Upper lobe of left lung (tissue), 6 donors: ENCODE data around the gene ZNF124. TPM values are rescaled to one million over a fixed set of nuclear protein-coding genes. Genes with fewer than 3 reads are reported as not detected.

Experiments used
- ATAC-seq, 2 donors: fragments of 200-7000 bp; cut with Tn5 transposase; one replicate each; pipeline ENCODE4 v1.9.1; 2022; ENCODE audit warnings: mild to moderate bottlenecking in 2 of 2, moderate library complexity in 2 of 2; ENCODE audit not compliant: low FRiP score in 2 of 2
- DNase-seq, 2 donors: peaks; one replicate each; pipeline ENCODE4 v3.0.0-alpha.2; 2019 to 2020
- H3K27ac ChIP-seq, 4 donors: fragments of 200-600 bp; sonication (generic); one replicate each; pipeline ENCODE4 v1.5.1; 2016 to 2019
- H3K27me3 ChIP-seq, 4 donors: fragments of 200-600 bp; sonication (generic); one replicate each; pipeline ENCODE4 v1.5.1; 2017 to 2019
- H3K36me3 ChIP-seq, 4 donors: fragments of 200-600 bp; sonication (generic); one replicate each; pipeline ENCODE4 v1.5.1; 2016 to 2019
- H3K4me1 ChIP-seq, 4 donors: fragments of 200-600 bp; sonication (generic); one replicate each; pipeline ENCODE4 v1.5.1; 2018 to 2019
- H3K4me3 ChIP-seq, 4 donors: fragments of 200-600 bp; sonication (generic); one replicate each; pipeline ENCODE4 v1.5.1; 2017 to 2019; ENCODE audit warnings: mild to moderate bottlenecking in 2 of 4, moderate library complexity in 1 of 4
- H3K9me3 ChIP-seq, 4 donors: fragments of 200-600 bp; sonication (generic); one replicate each; pipeline ENCODE4 v1.5.1; 2018 to 2019
- CTCF ChIP-seq, 6 experiments: fragments of 450-650 bp in 4 of 6; fragments of 200-600 bp in 2 of 6; sonication (generic) in 2 of 6; IDR thresholded peaks; one replicate each; pipeline ENCODE4 v1.5.1; 2016 to 2019; ENCODE audit warnings: antibody characterized with exemption in 6 of 6
- EP300 ChIP-seq, 4 donors: sonication (generic); formaldehyde crosslinking; IDR thresholded peaks; one replicate each; pipeline ENCODE4 v1.5.1; 2017; ENCODE audit warnings: antibody characterized with exemption in 4 of 4, control low read depth in 2 of 4
- POLR2A ChIP-seq, 4 donors: fragments of 450-650 bp; IDR thresholded peaks; one replicate each; pipeline ENCODE4 v1.5.1; 2016 to 2017; ENCODE audit warnings: antibody characterized with exemption in 4 of 4, mild to moderate bottlenecking in 2 of 4
- POLR2AphosphoS5 ChIP-seq, 2 donors: sonication (generic); formaldehyde crosslinking; IDR thresholded peaks; one replicate each; pipeline ENCODE4 v1.5.1; 2017; ENCODE audit warnings: antibody characterized with exemption in 2 of 2
- WGBS, 2 donors: methylation state at CpG; one replicate each; pipeline ENCODE4 v1.1.5; 2017 to 2018; 5-methylcytosine and 5-hydroxymethylcytosine counted together
- total RNA-seq, 6 donors: library from RNA; depleted of rRNA in 4 of 6; stranded (reverse); fragments of >200 nt in 4 of 6; gene quantifications; one replicate each; pipeline versions ENCODE4 v1.1.0 to v1.2.1, GENCODE V29; 2016 to 2021
- donor health status: DM: no; HTN: no; CAD: no; lungs with moderate emphysema.
- donor health status: DM: no; HTN: yes; CAD: no; lungs with severe emphysema.

ZNF124 gene
- total RNA-seq, 6 donors from 2014 or later: 8.7 to 34.6 (median 27.6) TPM

GRCh38 chr1:247209396-247209795 lies 37.6 kb upstream of the ZNF124 start:
- no peak for TF ChIP-seq EP300 (IDR thresholded peaks at IDR 0.05)
- no peak for TF ChIP-seq POLR2A (IDR thresholded peaks at IDR 0.05)
- TF ChIP-seq POLR2AphosphoS5 (IDR thresholded peaks at IDR 0.05): no peak
- TF ChIP-seq CTCF (IDR thresholded peaks at IDR 0.05): no peak
- ATAC-seq (no peak), DNase-seq (no peak)
- Histone ChIP-seq H3K36me3 (peaks cover 0 to 5% (median 4%) of the 10 kb centered on the region in 4 donors), H3K4me3 (peak overlapping the region in 3 of 4 donors; percentile 80 to 97 (median 92)), H3K27me3 (no peaks in the 10 kb centered on the region), H3K4me1 (peaks cover 18 to 31% (median 24%) of the 10 kb centered on the region in 4 donors), H3K9me3 (no peaks in the 10 kb centered on the region), H3K27ac (peak overlapping the region in 2 of 4 donors; percentile 12 to 94)
- WGBS, 2 donors: 38 to 45% methylated on average over 2 of the region's 2 CpGs

DNA sequence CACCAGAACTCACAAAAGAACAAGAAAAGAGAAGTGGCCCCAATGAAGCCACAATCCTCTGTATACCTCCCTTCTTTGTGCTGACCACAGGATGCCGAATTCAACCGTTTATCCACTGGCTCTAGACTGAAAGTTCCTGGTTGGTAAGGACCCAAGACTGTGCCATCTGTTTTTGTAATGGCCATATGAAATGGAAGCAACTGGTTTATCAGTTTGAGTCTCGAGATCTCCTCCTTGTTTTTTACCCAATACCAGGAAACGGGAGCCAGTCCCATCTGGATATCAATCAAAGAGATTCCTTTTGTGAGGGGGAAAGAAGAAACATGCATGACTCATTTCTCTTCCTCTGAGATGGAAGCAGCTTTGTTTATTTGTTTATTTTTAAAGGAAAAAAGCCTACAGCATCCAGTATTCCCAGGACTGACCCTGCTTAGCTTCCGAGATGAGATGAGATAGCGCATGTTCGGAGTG lies 32.4 kb upstream of the ZNF124 start:
- H3K4me3 ChIP-seq: no peak overlapping the region
- peaks cover 0 to 5% (median 0%) of the 10 kb centered on the region in 4 donors for H3K9me3 ChIP-seq
- no peak for TF ChIP-seq CTCF (IDR thresholded peaks at IDR 0.05)
- TF ChIP-seq POLR2A (IDR thresholded peaks at IDR 0.05): no peak
- TF ChIP-seq POLR2AphosphoS5 (IDR thresholded peaks at IDR 0.05): no peak
- no peak for TF ChIP-seq EP300 (IDR thresholded peaks at IDR 0.05)
- peak overlapping the region in 1 of 4 donors; percentile 63 for H3K27ac ChIP-seq
- peaks cover 8 to 20% (median 13%) of the 10 kb centered on the region in 4 donors for H3K36me3 ChIP-seq
- no peak for ATAC-seq
- DNase-seq: no peak
- 70 to 71% methylated on average over 7 of the region's 7 CpGs for WGBS, 2 donors
- no peaks in the 10 kb centered on the region for H3K27me3 ChIP-seq
- H3K4me1 ChIP-seq: peaks cover 11 to 47% (median 27%) of the 10 kb centered on the region in 4 donors

DNA sequence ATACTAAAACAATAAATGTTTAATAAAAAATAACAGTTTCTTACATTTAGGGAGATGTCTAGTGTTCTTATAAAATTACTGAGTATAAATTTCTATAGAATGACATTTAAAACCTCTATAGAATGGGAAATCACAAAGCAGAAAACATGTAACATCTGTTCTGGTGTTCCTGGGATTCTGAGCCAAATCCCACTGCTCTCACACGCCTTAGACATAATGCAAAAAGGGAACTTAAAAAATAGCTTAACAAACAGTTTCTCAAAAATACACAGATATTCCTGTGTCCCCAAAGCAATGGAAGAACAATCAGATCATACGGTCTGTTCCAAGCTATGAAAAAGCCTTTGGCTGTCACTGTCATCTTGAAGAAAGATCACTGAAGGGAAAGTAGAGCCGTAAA lies 27.0 kb upstream of the ZNF124 start:
- peaks cover under 1 to 23% (median 15%) of the 10 kb centered on the region in 4 donors for H3K9me3 ChIP-seq
- ATAC-seq: no peak
- peaks cover 0 to 24% (median 11%) of the 10 kb centered on the region in 4 donors for H3K4me1 ChIP-seq
- DNase-seq: no peak
- H3K27me3 ChIP-seq: no peaks in the 10 kb centered on the region
- H3K36me3 ChIP-seq: peaks cover 15 to 62% (median 51%) of the 10 kb centered on the region in 4 donors
- 69 to 78% methylated on average over 3 of the region's 3 CpGs for WGBS, 2 donors
- H3K4me3 ChIP-seq: no peak overlapping the region
- H3K27ac ChIP-seq: no peak overlapping the region
- TF ChIP-seq POLR2AphosphoS5 (IDR thresholded peaks at IDR 0.05): no peak
- no peak for TF ChIP-seq EP300 (IDR thresholded peaks at IDR 0.05)
- TF ChIP-seq CTCF (IDR thresholded peaks at IDR 0.05): no peak
- TF ChIP-seq POLR2A (IDR thresholded peaks at IDR 0.05): no peak

- DNase-seq (no peak), ATAC-seq (no peak)
- Histone ChIP-seq H3K9me3 (peaks cover 39 to 64% (median 55%) of the 10 kb centered on the region in 4 donors), H3K36me3 (peaks cover 19 to 90% (median 59%) of the 10 kb centered on the region in 4 donors), H3K27me3 (no peaks in the 10 kb centered on the region), H3K4me3 (no peak overlapping the region), H3K4me1 (no peaks in the 10 kb centered on the region), H3K27ac (no peak overlapping the region)
- no peak for TF ChIP-seq EP300 (IDR thresholded peaks at IDR 0.05)
- no peak for TF ChIP-seq POLR2AphosphoS5 (IDR thresholded peaks at IDR 0.05)
- no peak for TF ChIP-seq CTCF (IDR thresholded peaks at IDR 0.05)
- TF ChIP-seq POLR2A (IDR thresholded peaks at IDR 0.05): no peak
These were observed 22.1 kb upstream of the ZNF124 start for GRCh38 chr1:247193958-247194357.
